ENCODE results near the gene CFAP119.

DNA sequence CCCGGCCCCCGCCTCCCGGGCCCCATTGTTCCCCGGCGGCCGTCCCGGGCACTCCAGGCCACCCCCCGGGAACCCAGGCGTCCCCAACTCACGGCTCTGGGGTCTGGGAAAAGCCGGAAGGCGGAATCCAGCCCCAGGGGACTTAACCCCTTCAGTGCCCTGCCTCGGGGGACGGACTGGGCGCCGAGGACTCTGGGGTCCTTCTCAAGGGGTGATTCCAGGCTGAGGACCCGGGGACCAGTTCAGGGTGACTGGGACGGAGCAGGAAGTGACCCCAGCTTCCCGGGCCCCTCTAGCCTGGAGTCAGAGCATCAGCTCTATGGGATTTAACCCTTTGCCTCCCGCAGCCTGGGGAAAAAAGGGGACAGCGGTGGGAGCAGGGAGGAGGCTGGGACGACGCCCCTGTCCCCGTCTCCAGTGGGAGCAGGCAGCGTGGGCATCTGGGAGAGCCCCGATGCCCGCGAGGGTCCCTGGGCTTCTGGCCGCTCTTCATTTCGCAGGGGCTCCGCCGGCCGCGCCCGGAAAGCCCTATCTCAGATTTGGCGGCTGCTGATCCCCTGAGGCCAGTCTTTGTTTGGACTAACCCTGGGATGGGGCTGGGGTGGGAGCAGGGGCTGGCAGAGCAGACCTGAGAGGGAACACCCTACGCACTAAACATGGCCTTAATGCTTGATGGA is 25.2 kb upstream of the CFAP119 start, which contains the start of gene ZNF629:
- TF ChIP-seq, protein P1, sequence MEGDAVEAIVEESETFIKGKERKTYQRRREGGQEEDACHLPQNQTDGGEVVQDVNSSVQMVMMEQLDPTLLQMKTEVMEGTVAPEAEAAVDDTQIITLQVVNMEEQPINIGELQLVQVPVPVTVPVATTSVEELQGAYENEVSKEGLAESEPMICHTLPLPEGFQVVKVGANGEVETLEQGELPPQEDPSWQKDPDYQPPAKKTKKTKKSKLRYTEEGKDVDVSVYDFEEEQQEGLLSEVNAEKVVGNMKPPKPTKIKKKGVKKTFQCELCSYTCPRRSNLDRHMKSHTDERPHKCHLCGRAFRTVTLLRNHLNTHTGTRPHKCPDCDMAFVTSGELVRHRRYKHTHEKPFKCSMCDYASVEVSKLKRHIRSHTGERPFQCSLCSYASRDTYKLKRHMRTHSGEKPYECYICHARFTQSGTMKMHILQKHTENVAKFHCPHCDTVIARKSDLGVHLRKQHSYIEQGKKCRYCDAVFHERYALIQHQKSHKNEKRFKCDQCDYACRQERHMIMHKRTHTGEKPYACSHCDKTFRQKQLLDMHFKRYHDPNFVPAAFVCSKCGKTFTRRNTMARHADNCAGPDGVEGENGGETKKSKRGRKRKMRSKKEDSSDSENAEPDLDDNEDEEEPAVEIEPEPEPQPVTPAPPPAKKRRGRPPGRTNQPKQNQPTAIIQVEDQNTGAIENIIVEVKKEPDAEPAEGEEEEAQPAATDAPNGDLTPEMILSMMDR (IDR thresholded peaks at IDR 0.05) = no peak
- TF ChIP-seq POLR2A (IDR thresholded peaks at IDR 0.05) = no peak

Data from testis (tissue), 2 donors.